ENCODE measurements around the gene EIF4EBP2. TPM values are rescaled to one million over a fixed set of nuclear protein-coding genes. Genes with fewer than 3 reads are reported as not detected.

The EIF4EBP2 gene
- total and polyA plus RNA-seq, 2 of the 13 experiments (the other 11 are each of a cell fraction or from before 2014, with no cell fraction given) = 16.9 to 22.0 TPM

DNA sequence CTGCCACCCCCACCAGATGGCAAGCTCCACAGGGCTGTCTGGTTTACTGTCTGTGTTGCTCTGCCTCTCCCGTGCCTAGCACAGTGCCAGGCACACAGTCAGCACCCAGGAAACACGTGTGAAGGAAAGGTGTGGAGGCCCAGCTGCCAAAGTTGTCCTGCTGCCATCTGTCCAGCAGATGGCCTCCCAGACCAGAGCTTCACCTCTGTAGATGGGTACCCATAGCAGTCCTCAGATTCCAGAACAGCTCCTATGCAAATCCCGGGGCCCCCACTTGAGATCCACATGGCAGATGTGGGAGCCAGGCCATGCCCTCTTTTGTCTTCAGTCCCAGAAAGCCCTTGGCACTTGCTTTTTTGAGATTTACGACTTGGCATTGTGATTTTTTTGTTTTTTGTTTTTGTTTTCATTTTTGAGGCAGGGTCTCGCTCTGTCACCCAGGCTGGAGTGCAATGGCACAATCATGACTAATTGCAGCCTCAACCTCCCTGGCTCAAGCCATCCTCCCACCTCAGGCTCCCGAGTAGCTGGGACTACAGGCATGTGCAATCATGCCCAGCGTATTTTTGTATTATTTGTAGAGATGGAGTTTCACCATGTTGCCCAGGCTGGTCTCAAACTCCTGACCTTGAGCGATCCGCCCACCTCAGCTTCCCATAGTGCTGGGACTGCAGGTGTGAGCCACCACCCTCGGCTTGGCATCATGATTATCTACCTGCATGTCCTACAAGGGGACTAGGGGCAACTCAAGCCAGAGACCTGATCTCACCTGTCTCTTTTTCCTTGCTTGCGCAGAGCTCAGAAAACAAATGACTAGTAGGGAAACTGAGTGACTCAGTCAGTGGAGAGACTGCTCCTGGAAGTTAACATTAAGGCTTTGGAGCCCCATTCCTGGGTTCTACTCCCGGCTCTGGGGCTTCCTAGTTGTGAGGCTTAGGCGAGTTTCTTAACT, 57.7 kb downstream of the EIF4EBP2 start (continued):
- TF ChIP-seq ZNF788 (CRISPR knock-in tag; IDR thresholded peaks at IDR 0.05; ENCODE audit: borderline replicate concordance) = no peak
- TF ChIP-seq MTA1 (CRISPR knock-in tag; IDR thresholded peaks at IDR 0.05; ENCODE audit: borderline replicate concordance) = no peak
- TF ChIP-seq KAT7 (CRISPR knock-in tag; IDR thresholded peaks at IDR 0.05; ENCODE audit: borderline replicate concordance) = no peak
- TF ChIP-seq FOSL2 (CRISPR knock-in tag; IDR thresholded peaks at IDR 0.05) = 0 out of 2 replicates have a peak, but pooled peaks have one; percentile 13
- no peak for TF ChIP-seq DPF2 (CRISPR knock-in tag; IDR thresholded peaks at IDR 0.05; ENCODE audit: borderline replicate concordance, low read depth)
- TF ChIP-seq DBP (CRISPR knock-in tag; IDR thresholded peaks at IDR 0.05; ENCODE audit: not compliant biosample characterization) = no peak
- TF ChIP-seq JUN (CRISPR knock-in tag; IDR thresholded peaks at IDR 0.05) = no peak
- no peak for TF ChIP-seq ELF4 (CRISPR knock-in tag; IDR thresholded peaks at IDR 0.05; ENCODE audit: borderline replicate concordance)
- no peak for TF ChIP-seq NBN (conservative IDR thresholded peaks at IDR 0.05)
- TF ChIP-seq ZNF234 (CRISPR knock-in tag; conservative IDR thresholded peaks at IDR 0.05) = no peak
- TF ChIP-seq, protein P1, sequence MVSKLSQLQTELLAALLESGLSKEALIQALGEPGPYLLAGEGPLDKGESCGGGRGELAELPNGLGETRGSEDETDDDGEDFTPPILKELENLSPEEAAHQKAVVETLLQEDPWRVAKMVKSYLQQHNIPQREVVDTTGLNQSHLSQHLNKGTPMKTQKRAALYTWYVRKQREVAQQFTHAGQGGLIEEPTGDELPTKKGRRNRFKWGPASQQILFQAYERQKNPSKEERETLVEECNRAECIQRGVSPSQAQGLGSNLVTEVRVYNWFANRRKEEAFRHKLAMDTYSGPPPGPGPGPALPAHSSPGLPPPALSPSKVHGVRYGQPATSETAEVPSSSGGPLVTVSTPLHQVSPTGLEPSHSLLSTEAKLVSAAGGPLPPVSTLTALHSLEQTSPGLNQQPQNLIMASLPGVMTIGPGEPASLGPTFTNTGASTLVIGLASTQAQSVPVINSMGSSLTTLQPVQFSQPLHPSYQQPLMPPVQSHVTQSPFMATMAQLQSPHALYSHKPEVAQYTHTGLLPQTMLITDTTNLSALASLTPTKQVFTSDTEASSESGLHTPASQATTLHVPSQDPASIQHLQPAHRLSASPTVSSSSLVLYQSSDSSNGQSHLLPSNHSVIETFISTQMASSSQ (IDR thresholded peaks at IDR 0.05; ENCODE audit: low read depth) = no peak
- TF ChIP-seq, protein P1 (CRISPR knock-in tag; IDR thresholded peaks at IDR 0.05; ENCODE audit: borderline replicate concordance) = no peak
- TF ChIP-seq MYC (CRISPR knock-in tag; IDR thresholded peaks at IDR 0.05; ENCODE audit: borderline replicate concordance) = peak; percentile 28; the same call in 1 of the 2 replicates
- TF ChIP-seq HNF1B (CRISPR knock-in tag; IDR thresholded peaks at IDR 0.05) = no peak
- TF ChIP-seq, protein P2, sequence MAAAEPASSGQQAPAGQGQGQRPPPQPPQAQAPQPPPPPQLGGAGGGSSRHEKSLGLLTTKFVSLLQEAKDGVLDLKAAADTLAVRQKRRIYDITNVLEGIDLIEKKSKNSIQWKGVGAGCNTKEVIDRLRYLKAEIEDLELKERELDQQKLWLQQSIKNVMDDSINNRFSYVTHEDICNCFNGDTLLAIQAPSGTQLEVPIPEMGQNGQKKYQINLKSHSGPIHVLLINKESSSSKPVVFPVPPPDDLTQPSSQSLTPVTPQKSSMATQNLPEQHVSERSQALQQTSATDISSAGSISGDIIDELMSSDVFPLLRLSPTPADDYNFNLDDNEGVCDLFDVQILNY (CRISPR knock-in tag; conservative IDR thresholded peaks at IDR 0.05) = no peak
- peak; percentile 73 for TF ChIP-seq SMC3 (IDR thresholded peaks at IDR 0.05; ENCODE audit: low read length)
- TF ChIP-seq FOXM1 (CRISPR knock-in tag; IDR thresholded peaks at IDR 0.05) = no peak
- TF ChIP-seq ZFX (CRISPR knock-in tag; IDR thresholded peaks at IDR 0.05; ENCODE audit: low read depth) = peak; percentile 32; the same call in 1 of the 2 replicates
- no peak for TF ChIP-seq ZNF678 (CRISPR knock-in tag; IDR thresholded peaks at IDR 0.05)
